Smooth muscle cell (in vitro differentiated cells): Measurements from ENCODE around the gene C16orf86. TPM values are rescaled to one million over a fixed set of nuclear protein-coding genes. Genes with fewer than 3 reads are reported as not detected.

Source experiments
- DNase-seq: peaks from one replicate; lab custom pipeline; 2025; ENCODE audit not compliant: unreplicated experiment; lab: John Stamatoyannopoulos, UW
- H2AFZ ChIP-seq: fragments of 200-600 bp; sonication (generic); 2 replicates; pipeline ENCODE4 v1.6.0; 2016; ENCODE audit warnings: antibody characterized with exemption, low read depth, mild to moderate bottlenecking
- H3F3A ChIP-seq: fragments of 200-600 bp; sonication (generic); 2 replicates; pipeline ENCODE4 v1.6.0; 2017; ENCODE audit warnings: antibody characterized with exemption, low read depth
- H3K27ac ChIP-seq: fragments of 200-600 bp; sonication (generic); 2 replicates; pipeline ENCODE4 v1.5.1; 2016; ENCODE audit warnings: low read depth, mild to moderate bottlenecking
- H3K27me3 ChIP-seq: fragments of 200-600 bp; sonication (generic); 2 replicates; pipeline ENCODE4 v1.6.1; 2016; ENCODE audit warnings: low read depth, mild to moderate bottlenecking
- H3K36me3 ChIP-seq: fragments of 200-600 bp; sonication (generic); 2 replicates; pipeline ENCODE4 v1.5.1; 2016; ENCODE audit warnings: low read depth
- H3K4me1 ChIP-seq: fragments of 200-600 bp; sonication (generic); 2 replicates; pipeline ENCODE4 v1.5.1; 2016; ENCODE audit warnings: low read depth
- H3K4me2 ChIP-seq: fragments of 200-600 bp; sonication (generic); 2 replicates; pipeline ENCODE4 v1.6.0; 2016; ENCODE audit warnings: mild to moderate bottlenecking
- H3K4me3 ChIP-seq: fragments of 200-600 bp; sonication (generic); 2 replicates; pipeline ENCODE4 v1.5.1; 2016; ENCODE audit warnings: mild to moderate bottlenecking
- H3K79me2 ChIP-seq: fragments of 200-600 bp; sonication (generic); 2 replicates; pipeline ENCODE4 v1.6.0; 2016; ENCODE audit warnings: low read depth, mild to moderate bottlenecking
- H3K9ac ChIP-seq: fragments of 200-600 bp; sonication (generic); 2 replicates; pipeline ENCODE4 v1.6.0; 2016; ENCODE audit warnings: low read depth
- H3K9me3 ChIP-seq: fragments of 200-600 bp; sonication (generic); replicated peaks from 2 replicates; pipeline ENCODE4 v1.5.1; 2016; ENCODE audit warnings: low read depth
- H4K20me1 ChIP-seq: fragments of 200-600 bp; sonication (generic); 2 replicates; pipeline ENCODE4 v1.6.0; 2016; ENCODE audit warnings: low read depth
- CTCF ChIP-seq: fragments of 200-600 bp; sonication (generic); IDR thresholded peaks from 2 replicates; pipeline ENCODE4 v1.5.1; 2017; ENCODE audit warnings: borderline replicate concordance, mild to moderate bottlenecking, antibody characterized with exemption; ENCODE audit not compliant: insufficient read depth, poor library complexity, severe bottlenecking
- WGBS: methylation state at CpG from one replicate; pipeline ENCODE4 v1.1.7; 2016; ENCODE audit warnings: low lambda C conversion rate; 5-methylcytosine and 5-hydroxymethylcytosine counted together
- polyA plus RNA-seq: library from polyadenylated mRNA; unstranded; fragments of >200 nt; fragmentation: Nextera tagmentation; extraction: Ambion mirVana; gene quantifications from 2 replicates; pipeline ENCODE4 v1.2.1, GENCODE V29; 2016
- total RNA-seq: library from RNA; depleted of rRNA; stranded (reverse); fragments of >200 nt; gene quantifications from 2 replicates; pipeline ENCODE4 v1.2.3, GENCODE V29; 2014

The C16orf86 gene
- total and polyA plus RNA-seq, 2 experiments from 2014 or later = 3.4 to 8.5 TPM

GRCh38 chr16:67636713-67637112 lies 29.9 kb upstream of the C16orf86 start:
- WGBS = 98% methylated on average over 8 of the region's 8 CpGs
- Histone ChIP-seq H3K9me3 (no peaks in the 10 kb centered on the region), H3K9ac (no peak overlapping the region), H3K4me1 (no peaks in the 10 kb centered on the region), H3K4me3 (no peak overlapping the region), H4K20me1 (peaks cover 13% of the 10 kb centered on the region), H3K4me2 (no peak overlapping the region), H3K27me3 (no peaks in the 10 kb centered on the region), H3K79me2 (no peaks in the 10 kb centered on the region), H3F3A (no peaks in the 10 kb centered on the region), H2AFZ (no peak overlapping the region), H3K36me3 (peaks cover 10% of the 10 kb centered on the region), H3K27ac (no peak overlapping the region)
- DNase-seq = no peak
- TF ChIP-seq CTCF = no peak

- DNase-seq = no peak
- TF ChIP-seq CTCF = no peak
- Histone ChIP-seq H4K20me1 (peaks cover 13% of the 10 kb centered on the region), H3K79me2 (no peaks in the 10 kb centered on the region), H3K27ac (no peak overlapping the region), H3K36me3 (peaks cover 10% of the 10 kb centered on the region), H3K9ac (no peak overlapping the region), H3F3A (no peaks in the 10 kb centered on the region), H3K4me3 (no peak overlapping the region), H3K27me3 (no peaks in the 10 kb centered on the region), H2AFZ (no peak overlapping the region), H3K9me3 (no peaks in the 10 kb centered on the region), H3K4me2 (no peak overlapping the region), H3K4me1 (no peaks in the 10 kb centered on the region)
- 96% methylated on average over 12 of the region's 12 CpGs for WGBS
Observed at GRCh38 chr16:67637625-67638024, 29.0 kb upstream of the C16orf86 start.

DNA sequence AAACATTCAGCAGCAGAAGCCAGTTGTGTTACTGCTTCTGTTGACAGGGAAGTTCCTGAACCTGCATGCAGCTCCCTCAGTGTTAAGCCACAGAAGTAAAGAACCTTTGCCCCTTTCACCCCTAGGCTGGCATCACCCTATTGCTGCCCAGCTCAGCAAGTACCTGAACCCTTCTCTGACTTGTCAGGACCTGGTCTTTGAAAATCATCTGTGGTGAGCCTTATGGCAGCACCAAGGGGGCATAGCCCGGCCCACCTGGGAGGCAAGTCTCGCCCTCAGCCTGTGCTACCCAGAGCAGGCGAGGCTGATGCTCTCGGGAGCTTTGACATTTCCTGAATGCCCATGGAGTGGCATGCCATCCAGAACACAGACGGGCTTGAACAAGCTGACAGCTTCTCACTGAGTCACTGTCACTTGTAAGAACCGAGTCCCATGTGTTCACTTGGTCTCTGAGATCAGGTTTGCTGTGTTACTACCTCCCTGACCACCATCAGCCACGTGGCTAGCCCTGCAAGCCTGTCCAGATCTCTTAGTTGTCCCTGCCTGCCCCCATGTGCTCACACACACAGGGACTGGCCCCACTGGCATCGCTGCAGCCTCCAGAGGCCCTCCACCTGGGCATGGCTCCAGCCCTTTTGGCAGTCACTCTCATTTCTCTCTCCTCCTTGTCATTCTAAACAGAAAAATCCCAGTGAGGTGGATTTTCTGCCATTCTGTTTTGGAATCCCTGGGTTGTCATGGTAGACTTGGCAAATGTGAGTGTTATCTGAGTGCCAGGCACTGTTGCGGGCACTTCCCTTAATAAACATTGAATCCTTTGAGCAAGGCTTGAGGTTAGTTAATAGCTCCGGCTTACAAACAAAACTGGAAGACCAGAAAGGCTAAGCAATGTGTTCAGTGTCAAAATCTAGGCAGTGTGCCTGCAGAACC lies 24.6 kb upstream of the C16orf86 start:
- no peaks in the 10 kb centered on the region for H3F3A ChIP-seq
- H3K27me3 ChIP-seq = peaks cover 28% of the 10 kb centered on the region
- 81% methylated on average over 10 of the region's 10 CpGs for WGBS
- H3K27ac ChIP-seq = no peak overlapping the region
- no peak for TF ChIP-seq CTCF
- H2AFZ ChIP-seq = no peak overlapping the region
- no peaks in the 10 kb centered on the region for H3K79me2 ChIP-seq
- no peak for DNase-seq
- H3K4me2 ChIP-seq = no peak overlapping the region
- H4K20me1 ChIP-seq = no peaks in the 10 kb centered on the region
- no peak overlapping the region for H3K9ac ChIP-seq
- H3K36me3 ChIP-seq = peaks cover 10% of the 10 kb centered on the region
- H3K4me1 ChIP-seq = no peaks in the 10 kb centered on the region
- no peak overlapping the region for H3K4me3 ChIP-seq
- H3K9me3 ChIP-seq = no peaks in the 10 kb centered on the region
